ENCODE measurements around the gene URB2. TPM values are rescaled to one million over a fixed set of nuclear protein-coding genes. Genes with fewer than 3 reads are reported as not detected.
A peak's percentile ranks its signal among the peaks of the same experiment; 100 is the strongest.
"Not testable (repeated sequence)": the region's sequence is repeated elsewhere in the genome, so short reads cannot be mapped to it uniquely, and the experiment has no call there.

URB2 gene
- total and polyA plus RNA-seq, 2 experiments from 2014 or later = 4.7 to 7.5 TPM

DNA sequence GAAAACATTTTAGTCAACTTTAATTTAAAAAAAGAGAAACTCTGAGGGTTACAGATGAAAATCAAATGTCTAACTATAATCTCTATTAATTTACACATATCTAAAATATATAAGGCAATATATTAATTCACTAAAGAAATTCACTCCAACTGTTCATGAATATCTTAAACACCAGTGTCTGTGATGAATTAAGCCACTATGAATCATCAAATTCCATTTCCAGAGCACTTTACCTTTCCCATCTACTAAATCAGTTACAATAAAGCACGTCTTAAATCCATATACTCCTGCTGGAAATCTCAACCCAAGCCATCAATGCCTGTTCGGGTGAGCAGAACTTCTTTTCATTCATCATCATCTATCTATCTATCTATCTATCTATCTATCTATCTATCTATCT lies 4.4 kb upstream of the URB2 start:
- H3K27me3 ChIP-seq = no peaks in the 10 kb centered on the region
- TF ChIP-seq CTCF (IDR thresholded peaks at IDR 0.05; ENCODE audit: low read depth, low read length) = no peak
- H3K4me3 ChIP-seq = no peak overlapping the region
- H3K36me3 ChIP-seq = no peaks in the 10 kb centered on the region
- peaks cover 7% of the 10 kb centered on the region for H3K4me1 ChIP-seq (ENCODE audit: low read depth)
- no peak overlapping the region for H3K27ac ChIP-seq
- no peak for DNase-seq (ENCODE audit: low read depth in 1 of 2, low spot score in 1 of 2)
- H3K9me3 ChIP-seq (ENCODE audit: low read depth) = no peaks in the 10 kb centered on the region

GRCh38 chr1:229622641-229623120 lies 3.4 kb upstream of the URB2 start:
- not testable (repeated sequence) for H3K27ac ChIP-seq; H3K36me3 ChIP-seq; H3K9me3 ChIP-seq (ENCODE audit: low read depth); DNase-seq (ENCODE audit: low read depth in 1 of 2, low spot score in 1 of 2); H3K4me3 ChIP-seq; H3K27me3 ChIP-seq
- peaks cover 17% of the 10 kb centered on the region for H3K4me1 ChIP-seq (ENCODE audit: low read depth)

DNA sequence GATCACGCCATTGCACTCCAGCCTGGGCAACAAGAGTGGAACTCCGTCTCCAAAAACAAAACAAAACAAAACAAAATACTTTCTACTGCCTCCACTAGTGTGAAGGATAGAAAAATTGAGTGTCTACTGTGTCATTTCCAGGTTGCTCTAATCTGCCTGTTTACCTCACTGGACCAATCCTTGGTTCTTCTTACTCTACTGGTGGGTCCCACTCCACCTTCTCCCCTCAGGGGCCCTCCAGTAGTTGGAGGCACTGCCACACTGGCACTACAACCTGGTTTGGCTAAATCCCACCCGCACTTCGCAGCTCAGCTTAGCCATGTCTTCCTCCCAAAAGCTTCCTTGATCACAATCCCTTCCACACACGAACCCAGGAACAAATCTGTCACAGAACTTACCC lies 2.8 kb upstream of the URB2 start:
- Histone ChIP-seq H3K27ac (no peak overlapping the region), H3K36me3 (no peaks in the 10 kb centered on the region), H3K4me3 (no peak overlapping the region), H3K27me3 (no peaks in the 10 kb centered on the region), H3K4me1 (ENCODE audit: low read depth) (peaks cover 17% of the 10 kb centered on the region), H3K9me3 (ENCODE audit: low read depth) (no peaks in the 10 kb centered on the region)
- no peak for DNase-seq (ENCODE audit: low read depth in 1 of 2, low spot score in 1 of 2)
- no peak for TF ChIP-seq CTCF (IDR thresholded peaks at IDR 0.05; ENCODE audit: low read depth, low read length)

DNA sequence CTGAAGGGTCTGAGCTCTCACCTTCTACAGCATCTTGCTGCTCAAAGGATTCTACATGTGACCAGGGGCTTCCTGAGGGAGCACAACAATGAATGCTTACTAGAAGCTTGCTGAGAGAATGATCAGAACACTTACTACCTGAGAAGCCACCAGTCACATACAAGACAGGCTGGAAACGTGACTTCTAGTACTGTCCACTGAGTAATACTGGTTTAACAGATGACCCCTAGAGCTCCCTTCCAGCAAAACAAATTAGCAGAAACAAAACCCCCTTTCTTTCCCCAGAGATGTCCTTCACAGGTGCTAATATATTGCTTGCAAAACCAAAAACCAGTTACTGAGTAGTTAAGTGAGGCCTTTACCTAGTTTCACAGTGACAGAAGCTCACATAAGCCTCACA lies 2.2 kb upstream of the URB2 start:
- Histone ChIP-seq H3K9me3 (ENCODE audit: low read depth) (no peaks in the 10 kb centered on the region), H3K36me3 (no peaks in the 10 kb centered on the region), H3K27ac (no peak overlapping the region), H3K4me3 (no peak overlapping the region), H3K4me1 (ENCODE audit: low read depth) (peaks cover 17% of the 10 kb centered on the region), H3K27me3 (no peaks in the 10 kb centered on the region)
- no peak for DNase-seq (ENCODE audit: low read depth in 1 of 2, low spot score in 1 of 2)
- no peak for TF ChIP-seq CTCF (IDR thresholded peaks at IDR 0.05; ENCODE audit: low read depth, low read length)

DNA sequence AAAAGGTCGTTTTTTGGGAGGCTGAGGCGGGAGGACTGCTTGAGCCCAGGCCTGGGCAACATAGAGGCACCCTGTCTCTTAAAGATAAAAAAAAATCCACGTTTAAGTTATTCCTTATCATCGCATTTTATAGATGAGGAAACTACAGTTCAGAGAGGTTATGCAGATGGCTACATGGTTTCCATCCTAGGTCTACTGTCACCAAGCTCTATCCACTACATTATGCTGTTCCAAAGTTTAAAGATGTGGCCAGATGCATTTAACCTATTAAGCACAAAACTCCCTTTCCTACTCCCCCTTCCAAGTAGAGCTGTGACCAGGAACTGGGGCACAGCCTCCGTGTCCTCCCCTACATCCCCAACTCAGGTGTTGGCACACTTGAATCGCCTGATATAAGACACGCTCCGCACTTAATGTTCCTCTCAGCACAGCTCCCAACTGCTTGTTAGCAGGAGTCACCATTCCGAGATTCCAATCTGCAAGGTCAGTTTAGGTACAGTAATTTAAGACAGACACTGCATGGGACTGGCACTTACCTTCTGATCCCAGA lies 1.5 kb upstream of the URB2 start:
- Histone ChIP-seq H3K27me3 (no peaks in the 10 kb centered on the region), H3K4me3 (peak overlapping the region; percentile 95), H3K4me1 (ENCODE audit: low read depth) (peaks cover 17% of the 10 kb centered on the region), H3K27ac (no peak overlapping the region), H3K36me3 (no peaks in the 10 kb centered on the region), H3K9me3 (ENCODE audit: low read depth) (no peaks in the 10 kb centered on the region)
- no peak for DNase-seq (ENCODE audit: low read depth in 1 of 2, low spot score in 1 of 2)
- no peak for TF ChIP-seq CTCF (IDR thresholded peaks at IDR 0.05; ENCODE audit: low read depth, low read length)

DNA sequence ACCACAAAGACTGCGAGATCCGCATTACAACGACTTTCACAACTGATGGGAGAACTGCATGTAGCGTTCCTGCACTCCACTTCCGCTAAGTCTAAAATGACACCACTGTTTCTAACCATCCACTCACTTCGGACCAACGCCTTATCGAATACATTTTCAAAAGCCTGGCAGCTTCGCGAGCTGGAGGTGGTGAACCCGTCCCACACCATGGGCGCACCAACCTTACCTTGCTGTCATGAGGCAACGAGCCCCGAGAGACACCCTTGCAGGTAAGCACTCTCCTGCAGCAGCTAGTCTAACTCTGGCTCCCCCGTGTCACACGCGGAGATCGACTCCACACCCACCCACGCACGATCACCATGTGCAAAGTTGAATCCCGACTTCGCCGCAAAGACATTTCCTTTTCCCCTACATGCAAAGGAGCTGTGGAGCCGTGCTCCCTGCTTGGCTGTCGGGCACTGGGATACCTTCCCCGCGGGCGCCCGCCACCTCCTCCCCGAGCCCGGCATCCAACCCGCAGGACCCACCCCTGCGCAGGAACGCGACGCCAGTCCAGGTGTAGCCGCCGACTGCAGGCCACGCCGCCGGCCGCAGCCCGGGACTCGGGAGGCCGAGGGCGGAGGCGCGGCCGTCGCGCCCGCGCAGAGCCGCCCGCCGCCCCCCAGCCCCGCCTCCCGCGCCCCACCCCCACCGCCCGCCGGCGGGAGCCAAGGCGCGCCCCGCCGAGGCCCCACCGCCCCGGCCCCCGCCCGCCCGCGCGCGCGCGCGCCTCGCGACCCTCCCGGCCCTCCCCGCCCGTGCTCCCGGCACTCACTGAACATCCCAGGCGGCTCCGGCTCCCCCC lies 754 bp upstream of the URB2 start:
- TF ChIP-seq CTCF (IDR thresholded peaks at IDR 0.05; ENCODE audit: low read depth, low read length) = no peak
- peak overlapping the region; percentile 95 for H3K4me3 ChIP-seq
- H3K4me1 ChIP-seq (ENCODE audit: low read depth) = peaks cover 17% of the 10 kb centered on the region
- H3K9me3 ChIP-seq (ENCODE audit: low read depth) = no peaks in the 10 kb centered on the region
- peak; percentile 49 to 69 for DNase-seq (ENCODE audit: low read depth in 1 of 2, low spot score in 1 of 2)
- peak overlapping the region; percentile 92 for H3K27ac ChIP-seq
- H3K27me3 ChIP-seq = no peaks in the 10 kb centered on the region
- no peaks in the 10 kb centered on the region for H3K36me3 ChIP-seq
